GM19351 (cell line): ENCODE measurements around the gene RHOB.
A peak's percentile ranks its signal among the peaks of the same experiment; 100 is the strongest.

Source experiments
- ATAC-seq: cut with Tn5 transposase; IDR thresholded peaks from one replicate; pipeline ENCODE4 v1.9.1; 2021; ENCODE audit warnings: mild to moderate bottlenecking, moderate library complexity; ENCODE audit not compliant: unreplicated experiment

Gene RHOB

DNA sequence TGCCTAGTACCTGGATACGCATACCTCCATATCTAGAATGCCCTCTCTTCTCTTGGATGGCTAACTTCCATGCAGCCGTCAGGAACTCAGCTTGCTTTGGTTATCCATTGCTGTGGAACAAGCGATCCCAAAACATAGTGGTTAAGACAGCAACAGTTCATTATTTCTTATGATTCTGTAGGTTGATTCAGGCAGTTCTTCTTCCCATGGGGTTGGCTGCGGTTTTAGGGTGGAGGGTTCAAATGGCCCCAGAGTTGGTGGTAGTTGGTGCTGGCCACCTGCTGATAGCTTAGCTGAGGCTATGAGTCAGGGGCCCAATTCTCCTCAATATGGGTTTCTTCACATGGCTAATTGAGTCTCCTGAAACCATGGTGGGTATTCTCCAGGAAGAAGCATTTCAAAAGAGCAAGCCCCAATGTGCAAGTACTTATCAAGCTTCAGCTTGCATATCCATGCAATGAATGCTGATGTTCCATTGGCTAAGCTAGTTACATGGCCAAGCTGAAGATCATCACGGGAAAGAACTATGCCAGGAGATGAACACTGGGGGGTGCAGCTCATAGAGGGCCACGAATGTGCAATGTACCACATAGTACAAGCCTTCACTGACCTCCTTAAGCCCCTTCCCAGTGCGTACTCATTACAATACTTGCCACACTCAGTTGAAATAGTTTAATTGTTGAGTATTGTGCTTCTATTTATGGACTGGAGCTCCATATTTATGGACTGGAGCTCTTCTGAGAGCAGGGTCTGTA, 10.0 kb upstream of the RHOB start:
- ATAC-seq, result no peak

DNA sequence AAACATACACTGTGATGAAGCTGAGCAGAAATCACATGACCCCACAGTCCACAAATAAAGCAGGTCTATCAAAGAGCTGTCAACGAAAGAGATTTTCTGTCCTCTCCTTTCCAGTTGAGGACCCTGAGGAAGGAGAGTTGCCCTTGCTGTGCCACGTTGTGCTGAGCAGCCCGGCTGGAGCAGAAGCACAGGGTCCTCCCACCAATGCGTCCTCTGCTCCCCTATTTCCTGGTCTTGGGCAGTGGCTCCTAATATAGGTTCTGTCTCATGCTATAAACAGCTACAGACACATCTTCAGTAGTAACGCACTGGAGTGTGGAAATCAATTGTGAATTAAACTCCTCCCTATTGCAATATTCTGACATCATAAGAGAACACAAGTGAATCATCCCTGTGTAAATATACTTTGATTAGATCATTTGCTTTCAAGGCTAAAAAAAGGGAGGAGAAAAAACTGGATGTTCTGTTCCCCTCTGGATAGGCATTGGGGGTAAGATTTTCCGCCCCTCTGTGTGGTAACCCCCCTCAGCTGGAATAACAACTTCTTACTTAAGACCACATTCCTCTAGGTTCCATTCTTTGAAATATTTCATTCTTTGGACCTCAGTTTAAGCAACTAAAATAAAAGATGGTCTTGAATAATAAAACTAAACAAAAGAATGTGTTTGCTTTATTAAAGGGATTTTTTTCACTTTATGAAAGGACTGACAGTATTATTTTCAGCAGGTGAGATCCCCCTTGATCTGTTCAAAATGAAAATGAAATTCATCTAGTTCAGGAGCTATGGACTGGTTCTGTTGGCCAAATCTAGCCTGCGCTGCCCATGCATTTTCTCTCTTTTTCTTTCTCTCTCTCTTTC, 8.3 kb upstream of the RHOB start:
- no peak for ATAC-seq

DNA sequence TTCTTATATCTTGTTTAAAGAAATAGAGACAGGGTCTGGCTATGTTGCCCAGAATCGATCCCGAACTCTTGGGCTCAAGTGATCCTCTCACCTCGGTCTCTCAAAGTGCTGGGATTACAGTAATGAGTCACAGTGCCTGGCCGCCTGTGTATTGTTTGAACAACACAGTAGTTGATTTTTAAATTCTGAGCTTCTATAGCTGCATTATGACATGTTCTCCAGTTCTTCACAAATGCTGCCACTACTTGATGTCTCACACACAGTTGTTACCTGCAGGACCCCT, 7.7 kb upstream of the RHOB start:
- ATAC-seq, result no peak

DNA sequence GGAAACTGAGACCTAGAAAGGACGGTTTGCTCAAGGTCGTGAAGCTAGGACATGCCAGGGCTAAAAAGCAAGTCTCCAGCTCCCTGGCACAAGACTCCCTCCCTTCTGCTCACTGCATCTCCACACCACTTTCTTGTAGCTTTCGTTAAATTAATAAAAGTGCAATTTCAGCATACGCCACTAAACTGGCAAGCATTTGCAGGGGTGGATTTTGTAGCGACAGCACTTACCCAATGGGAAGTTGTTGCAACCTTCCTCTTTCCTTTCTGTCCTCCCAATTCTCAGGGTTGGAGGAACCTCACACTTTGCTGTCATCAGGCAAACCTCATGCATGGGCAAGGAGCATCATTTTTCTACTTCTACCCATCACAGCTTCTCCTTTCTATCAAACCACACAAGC, 7.4 kb upstream of the RHOB start:
- ATAC-seq, result no peak

DNA sequence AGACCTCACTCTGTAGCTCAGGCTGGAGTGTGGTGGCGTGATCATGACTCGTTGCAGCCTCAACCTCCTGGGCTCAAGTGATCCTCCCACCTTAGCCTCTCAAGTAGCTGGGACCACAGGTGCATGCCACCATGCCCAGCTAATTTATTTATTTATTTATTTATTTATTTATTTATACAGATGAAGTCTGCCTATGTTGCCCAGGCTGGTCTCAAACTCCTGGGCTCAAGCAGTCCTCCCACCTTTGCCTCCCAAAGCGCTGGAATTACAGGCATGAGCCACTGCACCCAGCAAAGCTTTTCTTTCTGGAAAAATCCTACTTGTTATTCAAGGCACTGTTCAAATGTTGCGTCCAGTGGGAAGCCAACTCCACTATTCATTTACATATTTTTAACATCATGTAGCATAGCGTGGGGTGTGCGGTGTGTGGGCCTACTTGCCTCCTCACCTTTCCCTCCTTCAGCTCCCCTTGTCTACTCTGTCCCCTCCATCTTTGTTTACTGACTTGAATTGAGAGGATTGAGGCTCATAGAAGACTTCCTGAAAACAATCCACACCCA, 6.8 kb upstream of the RHOB start:
- no peak for ATAC-seq

DNA sequence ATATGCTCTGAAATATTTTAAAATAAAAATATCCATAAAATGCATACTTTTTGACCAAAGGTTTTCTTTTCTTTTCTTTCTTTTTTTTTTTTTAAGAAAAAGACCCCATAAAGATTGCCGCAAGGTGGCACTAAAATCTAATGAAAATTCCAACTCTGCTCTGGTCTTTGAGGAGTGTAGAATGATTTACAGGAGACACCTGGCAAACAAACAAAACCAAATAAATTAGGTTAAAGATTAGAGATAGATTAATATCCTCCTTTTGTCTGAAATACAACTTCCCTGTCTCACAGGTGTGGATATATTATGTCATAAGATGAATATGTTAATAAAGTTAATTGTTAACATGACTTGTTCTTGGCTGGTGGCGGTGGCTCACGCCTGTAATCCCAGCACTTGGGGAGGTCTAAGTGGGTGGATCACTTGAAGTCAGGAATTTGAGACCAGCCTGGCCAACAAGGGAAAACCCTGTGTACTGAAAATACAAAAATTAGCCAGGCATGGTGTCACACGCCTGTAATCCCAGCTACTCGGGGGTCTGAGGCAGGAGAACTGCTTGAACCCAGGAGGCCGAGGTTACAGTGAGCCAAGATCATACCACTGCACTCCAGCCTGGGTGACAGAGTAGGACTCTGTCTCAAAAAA, 3.5 kb upstream of the RHOB start:
- ATAC-seq, result no peak

DNA sequence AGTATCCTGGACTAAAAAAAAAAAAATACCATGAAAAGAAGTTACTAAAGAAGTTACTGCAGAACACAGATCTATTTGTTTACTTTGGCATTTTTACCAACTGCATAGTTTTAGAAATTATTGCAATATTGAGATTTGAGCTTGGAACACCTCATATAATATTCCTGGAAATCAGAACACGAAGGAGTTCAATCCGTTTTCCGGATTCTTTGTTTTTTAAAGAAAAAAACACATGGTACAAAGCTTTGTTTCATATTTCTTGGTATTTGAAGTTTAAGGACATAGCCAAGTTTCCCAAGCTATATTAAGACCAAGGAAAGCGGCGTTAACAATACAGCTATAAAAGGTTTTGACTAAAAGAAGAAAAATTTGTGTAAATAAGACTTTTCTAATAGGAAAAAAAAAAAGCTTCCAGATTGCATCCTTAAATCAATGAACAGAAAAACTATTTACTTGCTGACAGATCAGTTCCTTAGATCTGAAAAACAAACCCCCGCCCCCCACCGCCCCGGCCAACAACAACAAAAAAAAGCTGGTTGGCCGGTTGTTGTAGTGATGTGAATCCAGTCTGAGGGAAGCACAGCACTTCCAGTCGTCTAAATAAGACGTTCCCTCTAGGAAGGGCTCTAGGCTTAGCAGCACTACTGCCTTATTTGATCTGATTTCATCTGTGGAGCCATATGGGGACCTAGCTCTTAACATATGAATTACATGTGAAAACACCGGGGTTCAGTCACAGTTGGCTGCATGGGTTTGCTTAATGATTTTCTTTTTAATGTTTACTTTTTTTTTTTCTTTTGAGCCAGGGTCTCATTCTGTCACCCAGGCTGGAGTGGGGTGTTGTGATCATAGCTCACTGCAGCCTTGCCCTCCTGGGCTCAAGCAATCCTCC, 2.5 kb upstream of the RHOB start:
- ATAC-seq, result no peak

DNA sequence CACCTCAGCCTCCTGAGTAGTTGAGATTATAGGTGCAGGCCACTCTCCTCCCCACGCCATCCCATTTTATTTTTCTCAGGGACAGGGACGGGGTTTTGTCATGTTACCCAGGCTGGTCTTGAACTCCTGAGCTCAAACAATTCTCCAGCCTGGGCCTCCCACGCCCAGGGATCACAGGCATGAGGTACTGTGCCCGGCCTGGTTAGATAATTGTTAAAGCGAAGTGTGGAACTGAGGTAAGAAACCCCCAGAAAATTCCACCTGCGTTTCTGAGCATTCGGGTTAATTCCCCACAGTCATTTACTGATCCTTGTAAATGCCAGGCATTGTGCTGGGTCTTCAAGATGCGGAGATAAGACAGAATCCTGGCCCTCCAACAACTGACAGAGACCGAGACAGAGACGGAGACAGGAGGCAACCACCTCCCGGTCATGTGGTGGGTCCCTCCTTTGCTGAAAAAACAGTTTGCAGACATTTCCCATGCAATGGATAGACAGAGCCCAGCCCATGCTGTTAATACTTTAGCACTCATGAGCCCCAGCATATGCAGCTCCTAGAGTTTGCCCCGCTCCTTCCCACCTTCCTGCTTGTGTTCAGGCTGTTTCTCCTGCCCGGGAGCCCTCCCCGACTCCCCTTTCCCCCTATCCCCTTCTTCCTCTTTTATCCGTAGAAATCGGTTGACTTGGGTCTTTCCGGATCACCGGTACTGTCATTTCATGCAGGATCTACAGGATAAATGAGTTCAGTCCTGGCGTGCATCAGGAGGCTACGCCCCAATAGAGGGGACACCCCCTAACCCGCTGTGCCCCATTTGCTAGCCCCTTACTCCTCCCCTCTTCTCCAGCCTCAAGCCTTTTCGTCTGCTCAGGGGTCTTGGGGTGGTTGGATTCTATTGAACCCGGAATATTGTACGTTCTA, 1.6 kb upstream of the RHOB start:
- no peak for ATAC-seq

DNA sequence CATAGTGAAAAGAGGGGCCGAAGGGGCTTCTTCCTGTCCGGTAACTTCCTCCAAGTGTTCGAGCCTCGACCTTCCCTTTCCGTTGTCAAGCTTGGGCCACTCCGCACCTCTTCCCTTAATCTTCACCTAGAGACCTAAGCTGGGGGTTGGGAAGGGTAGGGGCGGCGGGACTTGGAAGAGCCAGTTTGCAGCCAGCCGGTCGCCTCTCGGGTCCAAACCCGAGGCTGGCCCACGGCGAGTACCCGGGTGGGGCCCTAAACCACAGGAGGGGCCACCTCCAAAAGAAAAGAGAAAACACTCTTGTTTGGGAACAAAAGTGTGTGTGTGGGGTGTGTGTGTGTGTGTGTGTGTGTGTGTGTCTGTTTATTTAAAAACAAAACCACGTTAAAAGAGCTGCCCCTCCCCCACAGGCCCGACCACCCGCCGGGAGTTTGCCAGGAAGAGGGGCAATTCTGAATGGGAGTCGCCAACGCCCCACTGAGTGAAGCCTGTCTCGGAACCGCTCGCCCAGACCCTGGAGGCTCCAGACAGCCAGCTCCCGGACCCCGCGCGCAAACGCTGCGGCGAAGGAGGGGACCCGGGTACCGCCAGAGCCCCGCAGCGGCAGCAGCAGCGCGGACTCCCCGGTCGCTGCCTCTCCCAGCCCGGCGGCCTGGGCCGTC, 488 bp upstream of the RHOB start:
- no peak for ATAC-seq

DNA sequence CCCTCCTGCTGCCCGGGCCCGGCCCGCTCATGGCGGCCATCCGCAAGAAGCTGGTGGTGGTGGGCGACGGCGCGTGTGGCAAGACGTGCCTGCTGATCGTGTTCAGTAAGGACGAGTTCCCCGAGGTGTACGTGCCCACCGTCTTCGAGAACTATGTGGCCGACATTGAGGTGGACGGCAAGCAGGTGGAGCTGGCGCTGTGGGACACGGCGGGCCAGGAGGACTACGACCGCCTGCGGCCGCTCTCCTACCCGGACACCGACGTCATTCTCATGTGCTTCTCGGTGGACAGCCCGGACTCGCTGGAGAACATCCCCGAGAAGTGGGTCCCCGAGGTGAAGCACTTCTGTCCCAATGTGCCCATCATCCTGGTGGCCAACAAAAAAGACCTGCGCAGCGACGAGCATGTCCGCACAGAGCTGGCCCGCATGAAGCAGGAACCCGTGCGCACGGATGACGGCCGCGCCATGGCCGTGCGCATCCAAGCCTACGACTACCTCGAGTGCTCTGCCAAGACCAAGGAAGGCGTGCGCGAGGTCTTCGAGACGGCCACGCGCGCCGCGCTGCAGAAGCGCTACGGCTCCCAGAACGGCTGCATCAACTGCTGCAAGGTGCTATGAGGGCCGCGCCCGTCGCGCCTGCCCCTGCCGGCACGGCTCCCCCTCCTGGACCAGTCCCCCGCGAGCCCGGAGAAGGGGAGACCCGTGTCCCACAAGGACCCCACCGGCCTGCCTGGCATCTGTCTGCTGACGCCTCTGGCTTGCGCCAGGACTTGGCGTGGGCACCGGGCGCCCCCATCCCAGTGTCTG, 767 bp downstream of the RHOB start:
- ATAC-seq, result peak; percentile 5

DNA sequence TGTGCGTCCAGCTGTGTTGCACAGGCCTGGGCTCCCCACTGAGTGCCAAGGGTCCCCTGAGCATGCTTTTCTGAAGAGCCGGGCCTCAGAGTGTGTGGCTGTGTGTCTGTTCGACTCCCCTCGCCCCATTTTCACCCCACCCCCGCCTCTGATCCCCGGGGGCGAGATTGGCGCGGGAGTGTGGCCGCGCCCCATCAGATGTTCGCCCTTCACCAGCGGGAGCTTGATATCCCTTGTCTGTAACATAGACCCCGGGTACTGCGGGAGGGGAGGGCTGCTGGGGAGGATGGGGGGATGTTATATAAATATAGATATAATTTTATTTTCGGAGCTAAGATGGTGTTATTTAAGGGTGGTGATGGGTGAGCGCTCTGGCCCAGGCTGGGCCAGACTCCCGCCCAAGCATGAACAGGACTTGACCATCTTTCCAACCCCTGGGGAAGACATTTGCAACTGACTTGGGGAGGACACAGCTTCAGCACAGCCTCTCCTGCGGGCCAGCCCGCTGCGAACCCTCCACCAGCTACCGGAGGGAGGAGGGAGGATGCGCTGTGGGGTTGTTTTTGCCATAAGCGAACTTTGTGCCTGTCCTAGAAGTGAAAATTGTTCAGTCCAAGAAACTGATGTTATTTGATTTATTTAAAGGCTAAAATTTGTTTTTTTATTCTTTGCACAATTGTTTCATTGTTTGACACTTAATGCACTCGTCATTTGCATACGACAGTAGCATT, 1.5 kb downstream of the RHOB start:
- ATAC-seq, result no peak

DNA sequence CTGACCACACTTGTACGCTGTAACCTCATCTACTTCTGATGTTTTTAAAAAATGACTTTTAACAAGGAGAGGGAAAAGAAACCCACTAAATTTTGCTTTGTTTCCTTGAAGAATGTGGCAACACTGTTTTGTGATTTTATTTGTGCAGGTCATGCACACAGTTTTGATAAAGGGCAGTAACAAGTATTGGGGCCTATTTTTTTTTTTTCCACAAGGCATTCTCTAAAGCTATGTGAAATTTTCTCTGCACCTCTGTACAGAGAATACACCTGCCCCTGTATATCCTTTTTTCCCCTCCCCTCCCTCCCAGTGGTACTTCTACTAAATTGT, 2.1 kb downstream of the RHOB start:
- no peak for ATAC-seq

DNA sequence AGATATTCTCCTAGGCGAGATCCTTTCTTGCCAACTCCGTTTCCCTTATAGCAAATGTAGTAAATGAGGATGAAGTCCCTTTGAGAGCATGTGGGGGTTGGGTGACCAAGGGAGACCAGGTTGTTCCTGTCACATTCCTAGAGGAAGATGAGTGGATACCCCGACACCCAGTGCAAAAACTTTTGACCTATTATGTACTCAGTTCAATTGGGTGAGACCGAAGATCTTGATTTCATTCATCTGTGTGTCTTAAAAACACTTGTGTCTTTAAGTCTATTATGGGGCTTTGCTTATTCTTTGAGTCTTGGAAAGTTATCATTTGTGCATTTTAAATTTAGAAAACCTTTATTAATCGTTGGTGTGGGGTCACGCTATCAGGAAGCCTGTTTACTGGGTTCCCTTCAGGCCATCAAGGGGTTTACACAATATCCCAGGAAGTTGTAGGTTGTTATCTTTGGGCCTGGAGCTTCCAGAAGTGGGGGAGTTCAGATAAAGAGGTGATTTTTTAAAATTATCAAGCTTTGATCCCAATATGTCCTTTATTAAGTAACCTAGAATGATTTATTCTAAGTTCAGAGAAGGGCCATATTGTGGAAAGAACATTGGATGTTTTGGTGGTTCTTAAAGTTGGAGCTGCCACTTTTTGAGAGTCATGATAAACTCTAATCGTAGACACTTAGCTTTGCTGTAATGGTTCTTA, 2.8 kb downstream of the RHOB start:
- ATAC-seq, result no peak

DNA sequence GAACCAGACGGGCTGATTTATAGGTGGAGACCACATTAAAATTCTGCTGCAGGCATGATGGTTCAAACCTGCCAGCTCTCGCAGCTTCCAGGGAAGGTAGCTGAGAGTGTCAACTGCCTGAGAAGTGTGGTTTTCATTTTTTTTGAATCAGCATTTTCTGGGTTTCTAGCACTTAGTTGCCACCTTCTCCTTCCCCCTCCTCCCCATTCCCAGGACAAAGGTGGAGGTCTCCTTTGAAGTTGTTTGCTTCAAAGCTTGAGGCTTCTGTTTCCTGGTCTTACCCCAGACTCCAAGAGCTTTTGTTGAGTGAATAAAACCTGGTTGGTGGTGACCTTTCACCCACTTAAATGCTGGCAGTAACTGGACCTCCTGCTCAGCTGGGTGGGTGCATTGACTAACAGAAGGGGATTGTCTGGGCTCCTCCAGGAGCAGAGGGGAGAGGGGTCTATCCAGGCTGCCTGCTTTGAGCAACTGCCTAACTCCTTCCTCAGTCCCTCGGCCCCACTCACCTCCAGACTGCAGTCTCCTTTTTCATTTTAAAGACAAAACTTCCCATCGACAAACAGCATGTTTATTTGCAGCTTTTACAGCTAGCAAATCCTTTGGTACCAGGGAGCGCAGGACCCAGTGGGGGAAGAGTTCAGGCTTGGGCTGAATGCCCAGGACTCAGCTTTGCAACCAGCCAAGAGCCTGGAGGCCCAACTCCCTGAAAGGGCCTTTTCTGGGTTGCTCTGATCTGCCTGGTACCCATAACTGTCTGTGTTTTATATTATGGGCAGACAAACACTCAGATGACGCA, 3.5 kb downstream of the RHOB start:
- no peak for ATAC-seq

DNA sequence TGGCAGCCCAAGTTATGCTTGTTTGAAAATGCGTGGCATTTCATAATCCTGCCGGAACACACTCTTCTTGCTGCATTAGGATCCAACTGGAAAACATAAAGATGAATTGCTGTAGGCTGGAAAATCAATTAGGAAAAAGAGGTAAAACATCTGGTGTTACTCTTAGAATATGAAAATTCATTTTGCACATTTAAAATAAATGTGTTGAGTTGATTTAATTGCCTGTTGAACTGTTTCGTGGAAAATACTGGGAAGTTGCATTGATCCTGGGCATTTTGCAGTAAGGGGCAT, 4.1 kb downstream of the RHOB start:
- ATAC-seq, result no peak

DNA sequence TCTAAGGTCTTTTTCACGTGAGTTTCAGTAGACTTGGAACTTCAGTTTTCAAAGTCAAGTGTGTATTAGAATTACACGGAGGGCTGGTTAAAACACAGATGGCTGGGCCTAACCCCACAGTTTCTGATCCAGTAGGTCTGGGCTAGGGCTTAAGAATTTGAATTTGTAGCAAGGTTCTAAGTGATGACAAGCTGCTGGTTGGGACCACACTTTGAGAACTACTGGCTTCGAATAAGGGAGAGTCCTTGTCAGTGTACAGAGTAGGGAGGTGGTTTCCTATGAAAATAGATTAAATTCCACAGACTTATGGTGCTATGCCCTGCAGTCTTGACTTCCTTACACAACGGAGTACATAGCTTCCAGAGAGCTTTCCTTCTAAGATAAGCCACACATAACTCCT, 4.5 kb downstream of the RHOB start:
- no peak for ATAC-seq
